ENCODE measurements around the gene MRPL58.

DNA sequence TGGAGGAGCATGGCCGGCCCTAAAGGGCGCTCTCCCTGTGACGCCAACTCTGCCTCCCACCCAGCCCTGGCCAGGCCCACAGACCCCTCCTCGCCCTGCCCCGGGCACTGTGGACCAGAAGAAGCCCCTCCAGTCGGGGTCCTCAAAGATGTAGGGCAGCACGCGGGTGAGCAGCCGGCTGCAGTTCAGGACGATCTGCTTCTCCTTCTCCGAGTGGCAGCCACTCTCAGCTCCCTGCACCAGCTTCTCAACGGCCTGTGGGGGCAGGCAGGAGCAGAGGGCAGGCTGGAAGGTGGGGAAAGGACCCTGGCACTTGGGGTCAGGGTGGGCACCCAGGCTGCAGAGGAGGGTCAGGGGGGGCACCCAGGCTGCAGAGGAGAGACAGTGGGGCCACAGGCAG is 48.8 kb upstream of the MRPL58 start:
- TF ChIP-seq POLR2A (IDR thresholded peaks at IDR 0.05): no peak
- TF ChIP-seq, protein P1, sequence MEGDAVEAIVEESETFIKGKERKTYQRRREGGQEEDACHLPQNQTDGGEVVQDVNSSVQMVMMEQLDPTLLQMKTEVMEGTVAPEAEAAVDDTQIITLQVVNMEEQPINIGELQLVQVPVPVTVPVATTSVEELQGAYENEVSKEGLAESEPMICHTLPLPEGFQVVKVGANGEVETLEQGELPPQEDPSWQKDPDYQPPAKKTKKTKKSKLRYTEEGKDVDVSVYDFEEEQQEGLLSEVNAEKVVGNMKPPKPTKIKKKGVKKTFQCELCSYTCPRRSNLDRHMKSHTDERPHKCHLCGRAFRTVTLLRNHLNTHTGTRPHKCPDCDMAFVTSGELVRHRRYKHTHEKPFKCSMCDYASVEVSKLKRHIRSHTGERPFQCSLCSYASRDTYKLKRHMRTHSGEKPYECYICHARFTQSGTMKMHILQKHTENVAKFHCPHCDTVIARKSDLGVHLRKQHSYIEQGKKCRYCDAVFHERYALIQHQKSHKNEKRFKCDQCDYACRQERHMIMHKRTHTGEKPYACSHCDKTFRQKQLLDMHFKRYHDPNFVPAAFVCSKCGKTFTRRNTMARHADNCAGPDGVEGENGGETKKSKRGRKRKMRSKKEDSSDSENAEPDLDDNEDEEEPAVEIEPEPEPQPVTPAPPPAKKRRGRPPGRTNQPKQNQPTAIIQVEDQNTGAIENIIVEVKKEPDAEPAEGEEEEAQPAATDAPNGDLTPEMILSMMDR (IDR thresholded peaks at IDR 0.05): no peak
